Kasumi-1 (cell line): Measurements from ENCODE around the gene THEM4.
"Not testable (repeated sequence)": the region's sequence is repeated elsewhere in the genome, so short reads cannot be mapped to it uniquely, and the experiment has no call there.

Experiments used
- DNase-seq, 2 experiments: peaks; one replicate each; lab custom pipeline; 2025; lab: John Stamatoyannopoulos, UW

Gene THEM4

GRCh38 chr1:151858886-151859665 lies 50.2 kb downstream of the THEM4 start:
- DNase-seq = no peak

DNA sequence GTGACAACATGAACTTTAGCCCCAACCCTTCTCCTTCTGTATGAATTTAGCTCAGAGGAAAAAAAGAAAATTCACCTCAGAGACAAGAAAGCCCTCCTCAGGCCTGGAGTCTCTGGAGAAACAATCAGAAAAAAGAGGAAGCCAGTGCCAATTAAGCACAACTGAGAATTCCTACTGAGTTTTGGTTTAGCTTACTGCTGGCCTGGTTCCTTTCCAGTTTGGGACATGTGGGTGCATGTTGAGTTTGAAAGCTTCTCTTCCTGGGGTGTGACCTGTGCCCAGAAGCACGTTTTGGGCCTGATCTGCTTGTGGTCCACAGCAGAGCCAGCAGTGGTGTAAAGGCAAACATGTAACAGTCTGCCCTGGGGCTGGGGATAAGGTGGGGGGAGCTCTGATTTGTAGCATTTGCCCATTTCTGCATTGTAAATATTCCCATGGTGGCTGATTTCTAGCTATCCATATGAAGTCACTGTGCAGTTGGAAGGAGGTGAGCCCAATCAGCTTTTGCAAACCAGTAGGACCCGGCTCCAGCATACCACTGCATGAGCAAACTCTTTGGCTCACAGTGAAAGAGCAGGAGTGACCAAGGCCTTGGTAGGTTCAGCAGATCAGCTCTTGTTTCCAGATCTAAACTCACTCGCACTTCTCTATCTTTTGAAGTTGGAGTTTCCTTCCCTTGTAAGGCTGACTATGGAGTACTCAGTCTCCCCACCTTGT lies 51.1 kb downstream of the THEM4 start:
- no peak for DNase-seq

DNA sequence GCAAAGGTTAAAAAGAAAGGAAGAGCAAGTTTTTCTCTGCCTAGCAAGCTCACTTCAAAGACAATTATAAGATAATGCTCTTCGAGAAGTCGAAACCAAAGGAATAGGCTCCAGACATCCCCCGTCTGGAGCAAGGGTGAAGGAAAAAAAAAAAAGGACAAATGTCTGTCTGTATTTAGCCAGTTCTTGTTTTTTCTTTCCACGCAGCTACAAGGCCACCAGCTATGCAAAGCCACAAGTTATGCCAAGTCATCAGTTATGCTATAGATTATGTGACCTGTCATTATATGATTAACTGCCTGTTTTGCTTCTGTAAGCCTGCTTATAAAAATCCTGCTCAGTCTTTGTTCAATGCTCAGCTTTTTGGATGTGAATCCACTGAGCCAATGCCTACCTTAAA lies 53.4 kb downstream of the THEM4 start:
- DNase-seq = no peak

- DNase-seq = not testable (repeated sequence)
Observed at GRCh38 chr1:151855516-151855915, 53.8 kb downstream of the THEM4 start.

DNA sequence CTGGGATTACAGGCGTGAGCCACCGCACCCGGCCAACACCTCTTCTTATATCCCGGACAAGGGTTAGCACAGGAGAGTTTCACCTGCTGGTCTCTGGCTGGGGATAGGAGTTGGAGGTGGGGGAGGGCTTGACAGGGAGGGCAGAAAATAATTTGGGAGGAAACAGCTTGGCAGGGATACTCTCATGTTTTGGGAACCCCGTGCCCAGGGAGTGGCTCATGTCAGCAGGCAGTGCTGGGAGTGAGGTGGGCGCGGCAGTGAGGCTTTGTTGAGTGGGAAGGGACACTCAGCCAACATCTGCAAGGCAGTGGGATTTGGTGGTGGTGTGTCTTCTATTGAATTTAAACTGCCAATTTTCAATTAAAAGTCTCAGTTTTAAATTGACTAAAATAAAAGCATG lies 54.7 kb downstream of the THEM4 start:
- no peak for DNase-seq

DNA sequence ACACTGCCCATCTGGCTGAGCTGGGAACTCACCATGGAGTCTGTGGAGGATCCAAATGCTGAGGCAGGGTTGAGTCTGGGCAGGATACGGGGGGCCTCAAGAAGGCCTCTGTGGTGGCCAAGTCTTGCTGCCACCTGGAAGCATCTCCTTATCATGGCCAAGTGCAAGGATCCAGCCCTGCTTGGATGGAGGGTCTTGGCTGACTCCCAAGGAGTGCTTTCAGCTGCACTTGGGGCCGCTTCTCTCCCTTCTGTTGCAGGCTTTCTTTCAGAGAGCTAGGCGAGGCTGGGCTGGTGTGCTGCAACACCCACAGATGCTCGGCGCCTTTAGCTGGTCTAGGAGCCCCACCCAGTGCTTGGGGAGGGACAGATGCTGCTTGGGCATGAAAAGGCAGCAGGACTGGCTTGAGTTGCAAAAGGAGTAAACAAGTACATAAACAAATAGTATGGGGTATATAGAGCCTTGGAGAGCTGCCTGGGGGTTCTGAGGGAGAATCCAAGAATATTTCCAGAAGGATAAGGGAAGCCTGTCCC lies 55.8 kb downstream of the THEM4 start, which contains the start of gene THEM5:
Gene THEM5 (minus strand): TSS at position 302 of the 533 bp plus-strand sequence. CDS start 147 bp downstream, at position 155.
- no peak for DNase-seq

GRCh38 chr1:151852733-151853132 lies 56.6 kb downstream of the THEM4 start:
- DNase-seq = no peak

DNA sequence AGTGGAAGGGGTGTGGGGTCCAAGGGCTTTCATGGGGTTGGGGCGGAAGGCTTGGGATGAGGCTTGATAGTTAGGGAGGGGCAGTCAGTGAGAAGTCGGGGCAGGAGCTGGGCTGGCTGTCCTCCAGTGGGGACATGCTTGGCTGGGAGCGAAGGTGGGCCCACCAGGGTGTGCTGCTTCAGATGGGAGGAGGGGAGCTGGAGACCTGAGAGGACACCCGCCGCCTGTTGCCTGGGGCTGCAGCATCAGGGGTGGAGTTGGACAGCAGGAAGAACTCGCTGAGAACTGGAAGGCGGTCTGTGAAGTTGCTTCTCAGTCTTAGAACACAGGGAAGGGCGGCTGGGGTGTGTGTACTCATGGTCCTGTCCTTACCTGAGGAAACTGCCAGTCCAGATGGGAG lies 57.4 kb downstream of the THEM4 start:
- no peak for DNase-seq

GRCh38 chr1:151849871-151850270 lies 59.4 kb downstream of the THEM4 start:
- DNase-seq = no peak

DNA sequence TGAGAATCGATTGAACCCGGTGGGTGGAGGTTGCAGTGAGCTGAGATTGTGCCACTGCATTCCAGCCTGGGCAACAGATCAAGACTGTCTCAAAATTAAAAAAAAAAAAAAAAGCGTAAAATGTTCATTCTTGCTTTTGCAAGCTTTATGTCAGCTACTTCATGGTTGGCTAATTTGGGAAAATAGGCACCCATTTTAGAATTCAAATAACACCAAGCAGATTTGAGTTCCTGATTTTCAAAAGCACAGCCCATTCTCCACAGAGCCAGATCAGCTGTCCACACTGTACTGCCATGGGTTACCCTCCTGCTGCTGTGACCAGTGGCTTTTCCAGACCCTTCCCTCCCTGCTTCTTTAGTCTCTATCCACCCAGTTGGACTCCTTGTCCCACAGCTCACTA lies 60.2 kb downstream of the THEM4 start:
- DNase-seq = no peak

DNA sequence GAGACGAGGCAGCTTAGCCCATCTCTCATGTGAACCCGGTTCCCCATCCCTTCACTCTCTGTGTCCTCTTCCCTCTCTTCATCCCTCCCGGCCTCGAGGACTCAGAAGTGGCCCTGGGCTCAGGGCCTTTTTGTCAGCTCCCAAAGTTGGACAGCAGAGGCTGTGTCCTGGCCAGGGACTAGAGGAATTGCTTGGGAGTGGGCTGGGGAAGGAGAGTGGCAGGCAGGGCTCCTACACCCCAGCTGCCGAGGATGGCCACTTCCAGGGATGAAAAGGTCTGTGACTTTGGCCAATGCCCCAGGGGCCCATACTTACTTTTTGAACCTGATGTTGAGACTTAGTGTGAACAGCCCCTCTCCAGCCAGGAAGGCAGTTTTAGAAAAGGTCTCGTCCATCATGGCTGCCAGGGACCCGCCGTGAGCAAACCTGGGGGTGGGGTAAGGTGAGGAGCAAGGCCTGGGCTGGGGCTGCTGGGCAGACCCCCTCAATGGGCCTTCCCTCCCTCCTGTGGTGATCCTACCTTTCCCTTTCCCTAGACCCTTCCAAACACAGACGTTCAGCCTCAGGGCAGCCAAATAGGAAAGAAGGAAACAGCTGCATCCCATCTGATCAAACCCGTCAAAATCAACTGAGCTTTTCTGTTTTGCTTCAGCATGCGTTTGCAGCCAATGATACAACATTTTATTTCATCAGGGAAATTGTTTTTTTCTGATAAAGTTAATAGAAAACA lies 61.3 kb downstream of the THEM4 start:
- DNase-seq = no peak

DNA sequence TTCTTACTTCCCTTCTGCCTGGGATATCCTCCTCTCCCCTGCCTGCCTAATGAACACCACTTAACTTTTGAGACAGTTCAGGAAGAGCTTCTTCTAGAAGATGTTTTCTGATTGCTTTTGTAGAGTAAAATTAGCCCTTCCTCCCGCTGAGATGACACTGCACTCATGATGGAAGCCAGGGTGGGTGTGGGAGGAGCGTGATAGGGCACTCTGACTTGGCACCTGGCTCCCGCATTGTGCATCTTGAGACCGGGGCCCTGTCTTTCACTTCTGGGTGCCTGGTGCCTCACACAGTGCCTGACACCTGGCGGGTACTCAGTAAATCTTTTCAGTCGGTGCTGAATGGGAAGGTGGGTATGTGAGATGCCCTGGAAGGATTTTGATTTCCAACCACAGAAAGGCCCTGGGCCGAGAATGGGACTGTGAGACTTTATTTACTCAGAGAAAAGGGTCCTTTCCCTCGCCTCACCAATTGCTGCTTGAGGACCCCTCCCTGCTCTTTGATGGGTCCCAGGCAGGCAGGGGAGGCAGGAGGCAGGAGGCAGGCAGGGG lies 62.5 kb downstream of the THEM4 start:
- no peak for DNase-seq

GRCh38 chr1:151846062-151846568 lies 63.2 kb downstream of the THEM4 start:
- peak; percentile 30 to 39 for DNase-seq

DNA sequence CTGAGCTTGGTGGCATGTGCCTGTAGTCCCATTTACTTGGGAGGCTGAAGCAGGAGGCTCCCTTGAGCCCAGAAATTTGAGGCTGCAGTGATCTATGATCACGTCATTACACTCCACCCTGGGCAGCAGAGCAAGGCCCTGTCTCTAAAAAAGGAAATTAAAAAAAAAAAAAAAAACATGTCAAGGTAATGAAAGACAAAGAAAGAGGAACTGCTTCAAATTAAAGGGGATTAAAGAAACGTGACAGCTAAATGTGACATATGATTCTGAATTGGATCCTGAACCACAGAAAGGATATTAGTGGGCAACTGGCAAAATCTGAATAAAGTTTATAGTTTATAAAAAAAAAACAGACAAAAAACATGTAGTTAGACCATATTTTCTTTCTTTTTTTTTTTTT lies 65.9 kb downstream of the THEM4 start:
- no peak for DNase-seq

DNA sequence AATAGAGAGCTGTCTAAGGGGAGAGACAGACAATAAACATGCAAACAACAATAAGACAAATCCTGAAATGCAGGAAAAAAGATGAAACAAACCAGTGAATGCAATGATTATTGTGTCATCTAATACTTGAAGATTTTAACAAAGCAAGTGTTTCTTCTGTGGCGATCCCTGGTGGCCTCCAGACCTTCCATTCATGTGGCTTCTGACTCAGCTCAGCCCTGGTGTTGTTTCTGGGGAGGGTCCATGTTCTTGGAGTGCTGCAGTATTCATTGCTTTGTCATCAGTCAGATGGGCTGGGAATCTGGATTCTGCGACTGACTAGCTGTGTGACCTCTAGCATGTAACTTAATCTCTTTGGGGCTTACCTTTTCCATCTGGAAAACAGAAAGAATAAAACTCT lies 68.2 kb downstream of the THEM4 start:
- DNase-seq = no peak

DNA sequence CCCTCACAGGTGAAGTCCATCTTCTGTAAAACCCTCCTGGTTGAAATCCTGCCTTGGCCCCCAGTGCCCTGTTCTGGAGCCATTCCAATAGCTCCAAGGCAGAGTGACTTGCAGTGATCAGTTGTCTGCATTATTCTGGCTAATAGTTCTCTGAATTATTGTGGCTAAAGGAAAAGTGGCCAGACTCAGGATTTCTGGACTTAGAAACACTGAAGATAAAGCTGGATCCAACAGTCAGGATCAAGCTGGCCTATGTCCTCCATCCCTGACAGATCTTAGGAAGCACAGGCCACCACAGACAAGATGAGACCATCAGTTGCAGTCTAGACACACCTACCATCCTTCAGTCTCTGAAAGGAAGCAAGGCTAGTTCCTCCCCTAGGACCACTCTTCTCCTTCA lies 68.9 kb downstream of the THEM4 start:
- no peak for DNase-seq

GRCh38 chr1:151839457-151840403 lies 69.6 kb downstream of the THEM4 start, which contains the start of gene C2CD4D:
TSS of gene C2CD4D (minus strand) at chr1:151839820. CDS start at chr1:151838989, 831 bp downstream.
- no peak for DNase-seq

DNA sequence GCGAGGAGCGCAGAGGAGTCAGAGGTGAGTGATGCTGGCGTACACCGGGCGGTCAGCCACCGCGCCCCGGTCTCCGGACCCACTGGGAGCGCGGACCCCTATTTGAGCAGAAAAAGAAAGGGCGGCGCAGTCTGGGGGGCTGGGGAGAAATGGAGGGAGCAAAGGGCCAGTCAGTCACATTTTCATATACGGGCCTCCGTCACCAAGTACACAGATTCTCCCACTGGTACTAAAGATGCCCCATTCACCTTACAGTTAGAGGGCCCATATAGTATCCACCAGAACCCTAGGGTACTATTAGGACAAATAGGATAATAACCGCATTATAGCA lies 70.3 kb downstream of the THEM4 start:
- no peak for DNase-seq

DNA sequence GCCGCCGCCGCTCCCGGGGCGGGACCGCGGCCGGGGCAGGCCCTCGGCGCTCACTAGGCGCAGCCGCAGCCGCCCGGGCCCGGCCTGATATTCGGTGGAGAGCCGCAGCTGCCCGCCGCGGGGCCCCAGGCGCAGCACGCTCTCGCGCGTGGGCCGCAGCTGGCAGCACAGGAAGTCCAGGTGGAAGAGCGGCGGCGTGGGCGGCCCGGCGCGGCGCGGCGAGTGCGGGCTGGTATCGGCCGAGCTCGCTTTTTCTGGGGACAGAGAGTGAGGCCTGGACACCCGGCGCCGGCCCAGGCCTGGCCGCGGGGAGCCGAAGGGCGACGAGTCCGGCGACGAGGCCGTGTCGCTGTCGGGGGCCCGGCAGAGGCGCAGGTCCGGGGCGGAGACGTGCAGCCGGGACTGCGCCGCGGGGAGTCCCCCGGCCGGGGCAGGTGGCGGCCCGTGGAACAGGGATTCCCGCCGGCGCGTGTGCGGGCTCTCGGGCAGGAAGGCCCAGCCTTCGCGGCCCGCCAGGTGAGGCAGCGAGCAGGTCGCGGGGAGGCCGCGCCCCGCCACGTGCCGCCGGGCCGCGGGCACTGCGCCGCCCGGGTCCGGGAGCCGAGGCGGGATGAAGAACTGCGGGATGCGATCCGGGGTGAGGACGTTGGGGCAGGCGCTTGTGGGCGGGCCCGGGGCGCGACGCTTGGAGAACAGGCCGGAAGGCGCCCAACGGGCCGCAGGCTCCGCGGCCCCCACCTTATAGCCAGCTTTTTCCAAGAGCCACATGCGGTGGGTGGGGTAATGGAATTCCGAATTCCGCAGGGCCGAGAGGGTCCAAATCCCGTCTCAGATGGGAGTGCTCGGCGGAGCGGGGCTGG lies 70.9 kb downstream of the THEM4 start:
- DNase-seq = no peak

GRCh38 chr1:151837884-151838221 lies 71.5 kb downstream of the THEM4 start:
- DNase-seq = no peak
